HTR-8/SVneo (cell line): ENCODE data around the gene CREB3L1.

Experiments used
- DNase-seq: peaks from one replicate; pipeline ENCODE4 v3.0.0; 2011; ENCODE audit warnings: low spot score, mixed read lengths; ENCODE audit not compliant: insufficient read length
- FAIRE-seq: peaks from 2 replicates; lab custom pipeline; 2011; peaks lifted over from hg19 to GRCh38; lab: Jason Lieb, UNC

Gene CREB3L1, protein sequence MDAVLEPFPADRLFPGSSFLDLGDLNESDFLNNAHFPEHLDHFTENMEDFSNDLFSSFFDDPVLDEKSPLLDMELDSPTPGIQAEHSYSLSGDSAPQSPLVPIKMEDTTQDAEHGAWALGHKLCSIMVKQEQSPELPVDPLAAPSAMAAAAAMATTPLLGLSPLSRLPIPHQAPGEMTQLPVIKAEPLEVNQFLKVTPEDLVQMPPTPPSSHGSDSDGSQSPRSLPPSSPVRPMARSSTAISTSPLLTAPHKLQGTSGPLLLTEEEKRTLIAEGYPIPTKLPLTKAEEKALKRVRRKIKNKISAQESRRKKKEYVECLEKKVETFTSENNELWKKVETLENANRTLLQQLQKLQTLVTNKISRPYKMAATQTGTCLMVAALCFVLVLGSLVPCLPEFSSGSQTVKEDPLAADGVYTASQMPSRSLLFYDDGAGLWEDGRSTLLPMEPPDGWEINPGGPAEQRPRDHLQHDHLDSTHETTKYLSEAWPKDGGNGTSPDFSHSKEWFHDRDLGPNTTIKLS

DNA sequence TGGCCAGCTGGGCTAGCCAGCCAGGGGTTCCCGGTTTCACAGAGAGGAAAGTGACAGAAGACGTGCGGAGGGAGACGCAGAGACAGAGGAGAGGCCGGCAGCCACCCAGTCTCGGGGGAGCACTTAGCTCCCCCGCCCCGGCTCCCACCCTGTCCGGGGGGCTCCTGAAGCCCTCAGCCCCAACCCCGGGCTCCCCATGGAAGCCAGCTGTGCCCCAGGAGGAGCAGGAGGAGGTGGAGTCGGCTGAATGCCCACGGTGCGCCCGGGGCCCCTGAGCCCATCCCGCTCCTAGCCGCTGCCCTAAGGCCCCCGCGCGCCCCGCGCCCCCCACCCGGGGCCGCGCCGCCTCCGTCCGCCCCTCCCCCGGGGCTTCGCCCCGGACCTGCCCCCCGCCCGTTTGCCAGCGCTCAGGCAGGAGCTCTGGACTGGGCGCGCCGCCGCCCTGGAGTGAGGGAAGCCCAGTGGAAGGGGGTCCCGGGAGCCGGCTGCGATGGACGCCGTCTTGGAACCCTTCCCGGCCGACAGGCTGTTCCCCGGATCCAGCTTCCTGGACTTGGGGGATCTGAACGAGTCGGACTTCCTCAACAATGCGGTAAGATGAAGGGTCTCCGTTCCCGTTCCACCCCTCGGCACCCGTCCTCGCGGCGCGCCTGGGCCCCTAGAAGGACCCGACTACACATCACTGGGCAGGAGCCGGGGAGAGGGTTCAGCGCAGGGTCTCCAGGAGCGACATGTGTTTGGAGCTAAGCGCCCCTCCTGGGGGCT, at the start of gene CREB3L1:
Gene CREB3L1 (plus strand): TSS at position 41 of the 765 bp plus-strand sequence. CDS start 450 bp downstream, at position 491.
- DNase-seq: peak; percentile 81
- FAIRE-seq: no peak

DNA sequence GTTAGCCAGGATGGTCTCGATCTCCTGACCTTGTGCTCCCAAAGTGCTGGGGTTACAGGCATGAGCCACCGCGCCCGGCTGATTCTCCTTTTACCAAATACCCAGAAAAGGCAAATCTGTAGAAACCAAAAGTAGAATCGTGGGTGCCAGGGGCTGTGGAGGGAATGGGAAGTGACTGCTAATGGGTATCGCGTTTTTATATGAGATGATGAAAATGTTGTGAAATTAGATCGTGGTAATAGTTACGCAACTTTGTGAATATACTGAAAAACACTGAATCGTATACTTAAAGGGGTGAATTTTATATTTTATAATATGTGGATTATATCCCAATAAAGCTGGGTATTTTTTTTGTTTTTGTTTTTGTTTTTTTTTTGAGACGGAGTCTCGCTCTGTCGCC, 48.2 kb upstream of the CREB3L1 start:
- no peak for DNase-seq
- no peak for FAIRE-seq

DNA sequence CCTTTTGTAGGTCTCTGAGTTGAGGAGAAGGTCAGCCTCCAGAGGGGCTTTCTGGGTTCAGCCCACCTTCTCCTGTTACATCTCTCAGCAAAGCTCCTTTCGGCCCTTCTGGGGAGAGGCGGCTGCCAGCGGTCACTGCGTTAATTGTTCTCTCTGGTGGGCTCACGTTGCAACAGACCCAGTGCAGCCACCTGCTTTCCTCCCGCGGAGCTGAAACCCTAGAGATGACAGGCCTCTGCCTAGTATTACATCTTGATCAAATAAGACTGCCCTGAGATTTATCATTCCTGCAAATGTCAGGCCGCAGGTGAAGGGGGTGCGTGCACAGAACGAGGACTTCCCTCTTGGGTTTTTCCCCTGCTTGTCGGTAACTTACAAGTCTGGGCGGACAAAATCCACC, 43.2 kb upstream of the CREB3L1 start:
- DNase-seq: no peak
- FAIRE-seq: no peak

DNA sequence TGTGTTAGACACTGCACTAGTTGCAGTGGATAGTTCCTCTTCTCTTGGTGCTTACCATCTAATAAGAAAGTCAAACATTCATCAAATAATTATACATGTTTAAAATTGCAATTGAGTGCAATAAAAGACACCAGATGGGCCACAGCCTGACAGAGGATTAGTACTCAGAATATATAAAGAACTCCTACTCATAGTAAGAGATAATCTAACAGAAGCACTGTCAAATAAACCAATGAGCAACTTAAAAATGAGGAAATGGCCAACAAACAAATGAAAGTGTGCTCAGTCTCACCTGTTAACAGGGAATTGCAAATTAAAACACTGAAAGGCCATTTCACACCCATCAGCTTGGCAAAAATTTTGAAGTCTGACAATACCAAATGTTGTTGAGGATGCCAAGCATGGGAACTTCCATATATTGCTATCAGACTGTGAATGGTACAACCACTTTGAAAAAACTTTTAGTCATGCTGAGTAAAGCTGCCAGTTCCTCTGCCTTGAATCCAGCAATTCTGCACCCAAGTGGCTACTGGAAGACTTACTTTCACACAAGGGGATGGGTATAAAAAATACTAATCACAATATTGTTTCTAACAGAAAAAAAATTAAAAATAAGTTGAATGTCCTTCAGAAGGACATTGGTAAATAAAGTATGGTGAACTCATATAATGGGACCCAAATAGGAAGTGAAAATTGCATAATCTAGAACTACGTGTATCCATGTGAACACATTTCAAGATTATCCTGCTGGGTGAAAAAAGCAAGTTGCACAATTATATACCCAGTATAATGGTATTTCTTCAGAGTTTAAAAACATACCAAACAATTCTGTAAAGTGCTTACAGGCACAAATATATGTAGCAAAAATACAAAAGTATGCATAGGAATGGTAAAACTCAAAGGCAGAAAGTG, 41.4 kb upstream of the CREB3L1 start:
- FAIRE-seq (no peak), DNase-seq (no peak)

DNA sequence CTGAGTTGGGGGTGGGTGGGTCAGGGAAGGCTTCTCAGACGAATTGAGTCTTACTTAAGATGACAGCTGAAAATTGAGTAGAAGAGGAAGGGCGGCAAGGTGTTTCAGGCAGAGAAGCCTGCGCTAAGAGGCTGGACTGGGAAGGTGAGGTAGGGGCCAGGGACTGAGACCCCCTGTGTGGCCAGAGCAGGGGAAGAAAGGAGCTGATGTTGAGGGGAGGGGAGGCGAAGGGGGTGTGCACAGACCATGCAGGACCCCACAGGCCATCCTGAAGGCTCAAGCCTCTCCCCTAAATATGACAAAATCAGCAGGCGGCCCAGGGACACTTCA, 40.6 kb upstream of the CREB3L1 start:
- no peak for FAIRE-seq

DNA sequence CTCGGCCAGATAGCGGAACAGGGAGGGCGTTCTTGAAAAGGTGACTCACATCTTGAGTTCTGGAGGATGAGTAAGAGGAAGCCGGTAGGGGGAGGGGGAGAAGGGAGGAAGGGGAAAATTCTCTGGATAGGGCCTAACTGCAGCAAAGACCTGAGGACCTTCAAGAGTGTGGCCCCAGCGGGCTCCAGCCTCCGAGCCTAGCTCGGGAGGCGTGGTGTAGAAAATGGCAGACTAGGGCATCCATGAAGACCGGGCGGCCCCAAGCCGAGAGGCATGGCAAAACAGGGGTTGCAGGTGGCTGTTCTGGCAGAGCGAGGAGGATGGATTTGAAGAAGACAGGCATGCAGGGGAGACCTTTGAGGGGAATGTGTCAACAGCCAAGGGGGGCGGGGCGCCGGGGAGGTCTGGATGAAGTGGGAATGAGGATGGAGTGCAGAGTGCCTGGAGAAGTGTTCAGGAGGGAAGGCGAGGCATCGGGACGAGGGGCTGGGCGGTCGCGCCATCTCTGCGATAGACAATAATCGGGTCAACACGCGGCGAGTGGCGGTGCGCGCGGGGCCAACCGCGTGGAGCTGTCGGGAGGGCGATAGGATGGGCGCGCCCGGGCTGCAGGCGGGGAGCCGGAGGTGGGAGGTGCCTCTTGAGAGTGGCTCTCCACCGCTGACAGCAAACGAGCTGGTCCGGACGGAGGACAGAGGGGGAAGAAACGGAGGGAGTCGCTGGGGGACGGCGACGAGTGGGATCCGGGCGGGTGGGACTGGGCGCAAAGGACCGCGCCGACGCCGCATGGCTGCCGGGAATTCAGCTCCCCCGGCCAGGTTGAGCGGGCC, 40.0 kb upstream of the CREB3L1 start:
- peak; percentile 87 for DNase-seq
- FAIRE-seq: no peak

More for the DNA sequence above, 40.6 kb upstream of the CREB3L1 start:
- no peak for DNase-seq

DNA sequence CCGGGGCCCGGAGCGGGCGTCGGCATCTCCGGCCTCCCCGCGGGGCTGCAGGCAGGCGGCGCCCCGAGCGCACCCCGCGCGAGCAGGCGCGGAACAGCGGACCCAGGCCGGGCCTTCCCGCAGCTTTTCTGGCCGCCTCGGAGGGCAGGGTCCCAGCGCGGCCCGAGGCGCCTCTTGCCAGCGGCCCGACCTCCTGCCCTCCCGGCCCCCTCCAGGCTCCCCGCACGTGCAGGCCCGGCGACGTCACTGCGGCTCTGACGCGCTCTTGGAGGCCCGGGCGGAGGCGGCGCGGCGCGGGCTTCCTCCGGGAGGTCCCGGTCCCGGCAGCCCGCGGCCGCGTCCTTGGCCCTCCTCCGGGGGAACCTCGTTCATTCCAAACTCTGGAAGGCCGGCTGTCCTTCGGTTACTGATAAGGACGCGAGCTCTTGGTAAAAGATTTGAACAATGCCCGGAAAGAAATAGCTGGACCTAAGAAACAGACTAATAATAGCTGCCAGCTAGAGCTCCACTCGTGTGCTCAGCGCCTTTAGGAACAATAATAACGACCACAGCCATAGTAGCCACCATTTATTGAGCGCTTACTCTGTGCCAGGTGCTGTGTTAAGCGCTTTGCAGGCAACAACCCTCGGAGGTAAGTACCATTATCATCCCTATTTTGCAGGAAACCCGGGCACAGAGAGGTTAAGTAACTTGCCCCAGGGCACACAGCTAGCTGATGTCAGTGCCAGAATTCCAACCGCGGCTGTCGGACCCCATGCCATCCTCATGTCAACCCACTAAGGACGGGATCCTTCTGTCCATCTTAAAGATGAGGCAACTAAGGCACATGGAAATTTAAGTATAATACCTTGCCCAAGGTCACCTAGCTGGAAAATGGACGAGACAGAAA, 39.1 kb upstream of the CREB3L1 start:
- FAIRE-seq (no peak), DNase-seq (peak; percentile 53)

DNA sequence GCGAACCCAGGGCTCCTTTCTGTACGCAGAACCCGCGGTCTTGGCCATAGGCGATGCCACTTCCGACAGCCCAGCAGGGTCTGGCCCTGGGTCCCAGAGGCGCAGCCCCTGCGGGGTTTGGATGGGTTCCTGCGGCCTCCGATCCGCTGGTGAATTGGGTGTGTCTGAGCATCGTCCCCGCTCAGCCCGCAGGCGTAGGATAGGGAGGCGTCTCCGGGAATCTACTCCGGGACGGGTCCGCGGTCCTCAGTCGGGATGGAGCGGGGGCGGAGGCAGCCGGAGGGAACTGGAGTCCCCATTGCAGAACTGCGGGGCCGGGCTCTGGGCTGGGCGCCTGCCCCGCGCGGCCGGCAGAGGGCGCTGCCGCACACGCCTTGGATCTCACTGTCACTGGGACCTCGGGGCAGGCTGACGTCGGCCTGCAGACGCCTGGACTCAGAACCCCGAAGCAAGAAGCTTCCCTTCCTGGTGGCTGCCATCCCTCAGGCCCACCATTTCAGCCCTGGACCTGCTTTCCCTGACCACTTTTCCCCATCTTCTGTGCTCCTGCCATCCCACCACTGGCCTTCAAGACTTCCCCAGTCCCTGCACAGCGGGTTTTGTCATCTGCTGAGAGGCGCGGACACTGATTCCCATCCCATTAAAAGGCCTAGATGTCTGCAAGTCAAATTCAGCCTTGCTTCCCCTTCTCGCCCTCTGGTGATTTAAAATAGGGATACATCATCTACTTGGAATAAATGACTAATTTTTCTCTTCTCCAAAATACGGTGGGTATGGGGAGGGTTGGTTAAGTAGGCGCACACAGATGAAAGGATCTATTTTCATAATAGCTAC, 38.3 kb upstream of the CREB3L1 start:
- FAIRE-seq: no peak
- peak; percentile 89 for DNase-seq

DNA sequence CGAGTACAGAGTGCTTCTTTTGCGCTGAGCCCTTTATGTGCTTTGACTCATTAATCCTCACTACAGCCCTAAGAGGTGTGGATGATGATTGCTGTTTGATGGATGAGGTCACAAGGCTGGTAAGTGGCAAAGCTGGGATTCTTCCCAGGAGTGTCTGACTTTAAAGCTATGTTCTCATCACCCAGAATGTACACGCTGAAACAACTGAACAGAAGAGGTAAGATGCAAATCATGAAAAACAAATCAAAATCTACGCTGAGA, 37.7 kb upstream of the CREB3L1 start:
- DNase-seq (no peak), FAIRE-seq (no peak)

DNA sequence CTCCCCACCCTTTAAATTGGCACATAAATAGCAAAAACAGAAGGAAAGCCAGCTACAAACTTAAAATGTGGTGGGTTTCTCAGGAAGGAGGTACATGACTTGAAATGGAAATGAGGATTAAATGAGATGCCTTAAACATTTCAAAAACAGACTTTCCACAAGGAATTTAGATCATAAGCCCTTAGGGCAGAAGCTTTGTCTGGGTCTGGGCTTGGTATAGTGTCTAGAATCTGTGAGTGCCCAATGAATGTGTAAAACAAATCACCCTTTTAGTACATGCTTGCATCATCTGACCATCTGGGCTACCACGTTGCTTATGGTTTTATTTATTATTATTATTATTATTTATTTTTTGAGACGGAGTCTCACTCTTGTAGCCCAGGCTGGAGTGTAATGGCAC, 37.1 kb upstream of the CREB3L1 start:
- FAIRE-seq: no peak

DNA sequence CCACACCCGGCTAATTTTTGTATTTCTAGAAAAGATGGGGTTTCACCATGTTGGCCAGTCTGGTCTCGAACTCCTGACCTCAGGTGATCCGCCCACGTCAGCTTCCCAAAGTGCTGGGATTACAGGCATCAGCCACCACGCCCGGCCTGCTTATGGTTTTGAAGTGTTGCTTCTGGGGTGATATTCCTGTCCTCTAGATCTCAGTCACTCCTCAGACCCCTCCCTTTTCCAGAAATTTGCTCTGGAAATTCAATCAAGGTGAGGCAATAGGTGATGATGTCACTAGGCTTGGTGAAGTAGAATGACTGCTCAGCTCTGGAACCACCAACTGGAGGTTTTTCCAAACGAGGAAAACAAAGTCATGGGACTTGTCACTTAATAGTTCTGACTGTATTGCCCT, 36.6 kb upstream of the CREB3L1 start:
- FAIRE-seq (no peak), DNase-seq (no peak)

More for the DNA sequence above, 37.1 kb upstream of the CREB3L1 start:
- no peak for DNase-seq

DNA sequence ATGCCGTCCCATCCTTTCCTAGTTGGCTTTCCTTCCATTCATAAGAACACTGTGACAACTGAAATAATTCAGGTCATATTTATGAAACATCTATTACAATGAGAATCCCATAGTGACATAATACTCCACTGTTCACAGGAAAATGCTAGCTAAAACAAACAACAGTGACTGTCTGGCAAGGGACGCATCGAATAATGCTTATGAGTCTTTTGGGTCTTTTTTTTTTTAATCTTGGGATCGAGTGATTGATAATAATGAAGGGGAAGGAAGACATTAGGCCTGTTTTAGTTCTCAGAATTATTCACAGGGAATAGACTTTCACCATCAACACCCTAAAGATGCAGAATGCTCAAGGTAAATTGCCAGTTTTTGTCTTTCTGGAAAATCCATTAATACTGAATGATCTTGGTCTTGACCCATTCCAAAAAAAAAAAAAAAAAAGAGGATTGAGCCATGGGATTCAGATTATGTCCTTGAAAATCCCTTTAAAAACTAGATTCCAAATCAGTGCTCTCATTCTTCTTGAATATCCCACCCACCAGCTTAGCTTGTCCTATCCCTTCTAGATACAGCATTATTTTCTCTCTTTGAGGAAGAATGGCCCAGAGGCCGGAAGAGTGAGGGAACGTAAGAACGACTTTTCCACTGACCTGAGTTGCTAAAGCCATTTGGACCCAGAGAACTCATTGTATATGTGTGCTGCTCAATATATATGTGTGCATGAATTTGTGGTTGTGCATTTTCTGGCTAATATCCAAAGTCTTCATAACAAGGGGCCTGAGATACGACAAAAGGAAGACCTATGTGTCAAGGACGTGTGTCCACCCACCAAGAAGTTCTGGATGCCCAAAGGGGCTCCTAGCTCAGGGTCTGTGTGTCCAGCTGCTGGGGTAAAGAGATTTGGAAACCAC, 35.2 kb upstream of the CREB3L1 start:
- FAIRE-seq (no peak), DNase-seq (no peak)

DNA sequence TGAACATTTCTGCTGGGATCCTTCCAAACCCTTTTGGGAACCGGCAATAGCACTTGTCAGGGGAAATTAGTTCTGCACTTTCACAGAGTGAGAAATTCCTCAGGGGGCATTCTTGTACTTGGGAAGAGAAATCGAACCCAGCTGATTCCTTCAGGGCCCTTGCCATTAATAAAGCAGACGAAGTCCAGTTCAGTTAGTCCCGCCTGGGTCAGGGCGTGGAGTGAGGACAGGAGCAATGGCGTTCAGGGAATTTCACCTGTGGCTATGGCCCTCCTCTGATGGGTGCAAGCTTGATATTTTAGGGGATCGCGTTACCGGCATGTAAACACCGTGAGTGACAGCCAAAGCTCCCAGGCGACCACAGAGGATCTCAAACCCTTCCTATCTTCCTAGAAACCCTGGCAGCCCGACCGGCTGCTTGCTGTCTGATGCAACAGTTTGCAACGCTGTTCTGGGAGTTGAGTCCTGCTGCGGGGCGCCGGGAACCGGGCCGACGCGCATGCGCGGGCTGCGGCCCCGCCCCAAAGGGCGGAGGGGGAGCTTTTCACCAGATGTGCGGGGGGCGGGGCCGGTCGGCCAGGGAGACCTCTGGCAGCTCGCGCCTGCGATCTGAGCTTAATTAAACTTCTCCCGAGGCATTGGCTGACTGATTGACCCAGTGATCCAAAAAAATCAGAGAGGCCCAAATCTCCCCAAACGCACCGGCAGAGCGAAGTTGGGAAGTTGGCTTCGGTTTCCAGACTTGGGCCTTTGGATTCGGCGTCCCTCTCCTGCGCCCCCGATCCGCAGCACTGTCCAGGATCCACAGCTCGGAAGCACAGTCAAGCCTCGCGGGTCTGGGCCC, 34.3 kb upstream of the CREB3L1 start:
- FAIRE-seq: no peak

DNA sequence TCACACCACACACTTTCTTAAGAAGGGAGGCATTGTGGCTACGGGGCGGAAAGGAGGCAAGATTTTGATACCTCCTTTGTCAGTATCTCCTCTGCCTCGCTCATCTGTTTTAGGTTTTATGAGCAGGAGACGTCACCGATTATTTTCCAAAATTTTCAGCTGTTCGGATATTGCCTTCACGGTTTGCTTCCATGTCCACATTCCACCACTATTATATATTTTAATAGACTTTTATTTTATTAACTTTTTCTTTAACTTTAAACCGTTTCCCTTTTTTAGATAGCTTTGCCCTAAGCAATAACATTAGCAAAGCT, 33.7 kb upstream of the CREB3L1 start:
- DNase-seq (no peak), FAIRE-seq (no peak)

More for the DNA sequence above, 34.3 kb upstream of the CREB3L1 start:
- peak; percentile 94 for DNase-seq

DNA sequence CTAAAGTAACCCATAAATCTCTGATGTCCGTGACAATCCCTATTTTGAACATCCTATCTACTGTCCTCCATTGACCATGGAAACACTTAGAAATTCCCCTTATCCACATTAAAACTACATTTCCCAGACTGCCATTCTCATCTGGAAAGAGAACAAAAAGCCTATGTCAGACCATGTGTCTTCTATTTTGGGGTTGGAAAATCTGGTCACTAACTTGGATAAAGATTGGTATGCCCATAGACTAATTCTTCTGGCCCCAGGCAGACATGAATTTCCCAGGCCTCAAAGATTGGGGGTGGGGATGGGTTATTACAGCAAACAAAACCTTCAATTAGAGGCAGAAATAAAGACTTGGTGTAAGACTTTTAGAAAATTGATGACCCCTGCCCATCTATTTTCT, 30.9 kb upstream of the CREB3L1 start:
- DNase-seq (no peak), FAIRE-seq (no peak)

DNA sequence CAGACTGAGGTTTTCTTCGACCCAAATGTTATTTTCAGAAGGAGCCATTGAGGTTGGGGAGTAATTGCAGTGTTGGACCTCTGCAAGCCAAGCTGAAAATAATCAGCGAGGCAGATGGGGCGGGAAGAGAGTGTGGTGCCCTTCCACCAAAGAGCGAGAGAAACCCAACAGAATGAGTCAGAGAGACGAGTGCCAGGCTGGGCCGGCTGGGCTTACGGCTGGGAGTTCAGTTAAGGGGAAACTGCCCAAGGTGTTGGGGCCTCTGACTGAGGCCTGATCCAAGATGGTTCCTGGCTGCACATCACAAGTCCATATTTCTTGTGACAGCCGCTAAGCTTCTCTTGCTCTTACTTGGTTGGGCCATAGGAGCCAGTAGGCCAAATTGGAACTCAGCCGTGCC, 30.4 kb upstream of the CREB3L1 start:
- DNase-seq: no peak
- FAIRE-seq: no peak
